Erythroblast (primary cell): Measurements from ENCODE around the gene PHTF2.

Experiments
- GATA1 ChIP-seq: IDR thresholded peaks from 2 replicates; pipeline ENCODE4 v1.6.1; 2011; ENCODE audit warnings: low read depth, mild to moderate bottlenecking, control low read depth, low read length, moderate library complexity
- POLR2A ChIP-seq: IDR thresholded peaks from 2 replicates; pipeline ENCODE4 v1.6.1; 2011; ENCODE audit warnings: mild to moderate bottlenecking, low read length

DNA sequence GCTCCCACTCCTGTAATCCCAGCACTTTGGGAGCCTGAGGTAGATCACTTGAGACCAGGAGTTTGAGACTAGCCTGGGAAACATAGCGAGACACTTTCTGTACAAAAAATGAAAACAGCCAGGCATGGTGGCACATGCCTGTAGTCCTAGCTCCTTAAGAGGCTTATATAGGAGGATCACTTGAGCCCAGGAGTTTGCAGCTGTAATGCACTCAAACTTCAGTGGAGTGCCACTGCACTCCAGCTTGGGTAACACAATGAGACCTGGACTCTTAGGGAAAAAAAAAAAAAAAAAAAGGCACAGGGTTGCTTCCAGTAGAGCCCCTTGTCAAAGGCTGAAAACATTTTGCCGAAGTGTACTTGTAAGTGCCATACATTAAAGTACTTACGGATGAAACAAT lies 195.3 kb downstream of the PHTF2 start:
- no peak for TF ChIP-seq POLR2A
- TF ChIP-seq GATA1 = no peak
